ENCODE results near the gene ZNF385D.

The ZNF385D gene

DNA sequence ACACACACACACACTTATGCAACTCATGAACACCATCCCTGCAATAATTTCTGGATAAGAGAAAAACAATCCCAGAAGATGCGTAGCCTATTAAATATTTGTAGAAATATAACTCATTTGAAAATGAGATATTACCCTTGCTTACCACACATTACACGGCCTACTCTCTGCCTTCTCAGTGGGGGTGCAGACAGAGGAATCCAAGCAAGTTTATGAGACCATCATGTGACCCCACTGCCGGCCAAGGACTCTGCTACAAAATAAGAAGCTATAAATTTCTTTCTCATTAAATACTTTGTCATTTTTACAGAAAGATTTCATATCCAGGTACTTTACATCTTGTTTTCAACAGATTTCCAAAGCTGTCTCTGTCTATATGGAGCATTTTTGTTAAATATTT lies 286.3 kb downstream of the ZNF385D start:
- DNase-seq (ENCODE audit: low read depth) = peak; percentile 49
- H3K4me3 ChIP-seq (ENCODE audit: low read depth, low read length) = no peak overlapping the region
- TF ChIP-seq, protein P1, sequence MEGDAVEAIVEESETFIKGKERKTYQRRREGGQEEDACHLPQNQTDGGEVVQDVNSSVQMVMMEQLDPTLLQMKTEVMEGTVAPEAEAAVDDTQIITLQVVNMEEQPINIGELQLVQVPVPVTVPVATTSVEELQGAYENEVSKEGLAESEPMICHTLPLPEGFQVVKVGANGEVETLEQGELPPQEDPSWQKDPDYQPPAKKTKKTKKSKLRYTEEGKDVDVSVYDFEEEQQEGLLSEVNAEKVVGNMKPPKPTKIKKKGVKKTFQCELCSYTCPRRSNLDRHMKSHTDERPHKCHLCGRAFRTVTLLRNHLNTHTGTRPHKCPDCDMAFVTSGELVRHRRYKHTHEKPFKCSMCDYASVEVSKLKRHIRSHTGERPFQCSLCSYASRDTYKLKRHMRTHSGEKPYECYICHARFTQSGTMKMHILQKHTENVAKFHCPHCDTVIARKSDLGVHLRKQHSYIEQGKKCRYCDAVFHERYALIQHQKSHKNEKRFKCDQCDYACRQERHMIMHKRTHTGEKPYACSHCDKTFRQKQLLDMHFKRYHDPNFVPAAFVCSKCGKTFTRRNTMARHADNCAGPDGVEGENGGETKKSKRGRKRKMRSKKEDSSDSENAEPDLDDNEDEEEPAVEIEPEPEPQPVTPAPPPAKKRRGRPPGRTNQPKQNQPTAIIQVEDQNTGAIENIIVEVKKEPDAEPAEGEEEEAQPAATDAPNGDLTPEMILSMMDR (conservative IDR thresholded peaks at IDR 0.05; ENCODE audit: low read depth, low read length) = no peak

DNA sequence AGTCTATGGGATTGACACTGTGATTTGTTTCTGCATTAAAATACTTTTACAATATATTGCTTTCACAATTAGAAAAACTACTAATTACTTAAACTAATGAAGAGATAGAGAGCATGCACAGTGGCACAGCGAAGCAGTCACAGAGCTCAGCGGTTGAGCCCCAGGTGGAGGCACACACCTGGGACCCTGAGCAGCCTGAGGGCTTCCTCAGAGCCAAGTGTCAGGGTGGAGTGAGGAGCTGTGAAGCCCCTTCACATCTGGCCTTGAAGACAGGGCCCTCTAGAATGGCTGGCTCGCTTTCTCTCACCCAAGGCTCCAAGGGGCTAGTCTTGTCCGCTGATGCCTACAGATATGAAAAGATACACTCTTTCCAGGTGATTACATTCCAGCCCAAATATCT lies 287.7 kb downstream of the ZNF385D start:
- no peak for DNase-seq (ENCODE audit: low read depth)
- TF ChIP-seq, protein P1 (conservative IDR thresholded peaks at IDR 0.05; ENCODE audit: low read depth, low read length) = no peak
- no peak overlapping the region for H3K4me3 ChIP-seq (ENCODE audit: low read depth, low read length)

DNA sequence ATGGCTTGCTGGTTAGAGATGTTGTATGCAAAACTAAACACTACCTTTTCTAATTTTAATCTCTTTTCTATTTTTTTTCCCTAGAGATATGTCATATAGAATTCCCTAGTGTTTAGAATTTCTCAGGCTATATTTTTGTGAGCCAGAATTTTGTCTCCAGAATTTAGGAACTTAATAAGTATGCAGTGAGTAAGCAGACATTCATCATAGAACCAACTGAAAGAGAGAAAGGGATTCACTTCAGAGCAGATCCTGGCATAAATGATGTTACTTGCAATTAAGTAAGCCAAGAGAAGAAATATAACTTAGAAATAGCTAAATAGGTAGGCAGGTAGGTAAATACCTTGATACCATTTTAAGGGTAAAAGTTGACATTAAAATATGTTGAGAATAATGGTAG lies 288.9 kb downstream of the ZNF385D start:
- H3K4me3 ChIP-seq (ENCODE audit: low read depth, low read length) = no peak overlapping the region
- TF ChIP-seq, protein P1 (conservative IDR thresholded peaks at IDR 0.05; ENCODE audit: low read depth, low read length) = no peak
- DNase-seq (ENCODE audit: low read depth) = no peak

DNA sequence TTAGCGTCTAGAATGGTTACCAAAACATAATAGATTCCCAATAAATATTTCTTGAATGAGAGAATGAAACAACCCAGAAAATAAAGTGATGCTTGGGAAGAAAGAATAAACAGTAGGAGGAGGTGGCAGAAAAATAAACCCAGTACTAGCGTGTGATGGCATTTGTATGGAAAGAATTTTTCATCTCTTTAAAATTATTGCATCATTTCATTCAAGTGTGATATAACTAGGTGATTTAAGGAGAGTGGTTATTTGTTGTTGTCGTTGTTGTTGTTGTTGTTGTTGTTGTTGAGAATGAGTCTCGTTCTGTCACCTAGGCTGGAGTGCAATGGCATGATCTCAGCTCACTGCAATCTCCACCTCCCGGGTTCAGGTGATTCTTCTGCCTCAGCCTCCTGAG lies 293.9 kb downstream of the ZNF385D start:
- TF ChIP-seq, protein P1 (conservative IDR thresholded peaks at IDR 0.05; ENCODE audit: low read depth, low read length) = no peak
- DNase-seq (ENCODE audit: low read depth) = no peak
- H3K4me3 ChIP-seq (ENCODE audit: low read depth, low read length) = no peak overlapping the region

DNA sequence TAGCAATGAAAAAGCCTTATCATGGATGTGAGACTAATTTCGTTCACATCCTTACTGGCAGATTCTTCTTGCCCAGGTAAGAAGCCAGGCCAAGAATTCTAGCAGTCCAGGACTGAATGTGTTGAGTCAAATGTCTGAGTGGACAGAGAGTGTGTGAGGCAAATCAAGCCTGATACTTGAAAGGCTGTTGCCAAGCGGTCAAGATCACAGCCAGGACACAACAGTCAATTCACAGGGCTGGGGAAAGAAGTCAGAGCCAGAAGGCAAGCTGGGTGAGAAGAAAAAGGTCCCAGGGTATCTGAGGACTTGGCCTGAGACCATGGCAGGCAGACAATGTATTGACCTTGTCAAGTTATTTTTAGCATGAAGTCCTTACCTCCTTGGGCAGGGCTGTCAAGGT lies 301.3 kb downstream of the ZNF385D start:
- H3K4me3 ChIP-seq (ENCODE audit: low read depth, low read length) = no peak overlapping the region
- TF ChIP-seq, protein P1 (conservative IDR thresholded peaks at IDR 0.05; ENCODE audit: low read depth, low read length) = no peak
- no peak for DNase-seq (ENCODE audit: low read depth)

DNA sequence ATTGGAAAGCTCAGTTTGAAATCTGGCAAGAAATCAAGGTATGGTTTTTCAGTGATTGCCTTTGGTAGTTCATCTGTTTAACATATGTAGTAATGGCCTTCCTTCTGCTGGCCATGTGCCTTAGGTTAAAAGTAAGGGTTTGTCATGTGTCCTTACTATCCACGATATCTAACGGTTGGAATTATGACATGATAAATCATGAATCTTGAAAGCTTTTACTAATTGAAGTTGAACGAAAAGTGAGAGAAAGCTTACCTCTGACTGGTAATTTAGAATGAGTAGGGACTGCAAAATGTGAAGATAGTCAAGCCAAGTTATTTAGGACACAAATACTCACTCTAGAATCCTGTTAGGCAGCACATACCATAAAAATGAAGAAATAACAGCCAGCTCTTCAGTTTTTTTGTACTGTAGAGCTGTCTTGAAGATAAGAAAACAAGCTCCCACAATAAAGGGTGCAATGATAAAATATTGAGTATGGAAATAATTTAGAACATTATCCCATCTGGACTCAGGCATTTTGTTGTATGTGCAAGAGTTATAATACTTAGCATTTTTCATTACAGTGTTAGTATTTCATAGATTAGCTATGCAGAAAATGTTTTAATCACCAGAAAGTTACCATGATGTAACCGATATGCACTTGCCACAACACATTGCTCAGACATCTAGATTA lies 303.4 kb downstream of the ZNF385D start:
- TF ChIP-seq, protein P1 (conservative IDR thresholded peaks at IDR 0.05; ENCODE audit: low read depth, low read length) = no peak
- peak; percentile 25 for DNase-seq (ENCODE audit: low read depth)
- H3K4me3 ChIP-seq (ENCODE audit: low read depth, low read length) = no peak overlapping the region

DNA sequence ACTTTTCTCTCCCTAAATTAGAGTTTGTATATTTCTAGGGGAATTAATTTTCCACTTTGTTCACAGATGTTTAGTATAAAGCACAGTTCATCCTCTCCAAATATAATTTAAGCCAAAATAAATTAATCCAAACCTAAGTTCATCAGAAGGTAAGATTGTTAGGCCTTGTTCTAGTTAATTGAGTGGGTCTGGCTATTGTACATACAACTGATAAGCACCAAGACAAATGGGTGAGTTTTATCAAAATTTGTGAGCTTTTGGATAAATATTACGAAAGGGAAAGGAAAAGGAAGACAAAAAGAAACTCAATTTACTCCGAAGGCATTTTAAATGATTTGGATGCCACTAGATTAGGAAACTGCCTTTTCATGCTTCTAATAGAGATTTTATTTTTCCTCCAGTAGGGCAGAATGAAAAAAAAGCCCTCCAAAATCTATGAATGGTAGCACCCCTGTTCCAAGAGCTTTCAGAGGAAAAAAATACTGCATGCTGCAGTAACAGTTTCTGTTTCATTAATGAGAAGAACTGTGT lies 304.0 kb downstream of the ZNF385D start:
- no peak overlapping the region for H3K4me3 ChIP-seq (ENCODE audit: low read depth, low read length)
- TF ChIP-seq, protein P1 (conservative IDR thresholded peaks at IDR 0.05; ENCODE audit: low read depth, low read length) = no peak
- no peak for DNase-seq (ENCODE audit: low read depth)
